GM18873 (cell line): ENCODE measurements around the gene COQ4.

Experiments used
- ATAC-seq: cut with Tn5 transposase; IDR thresholded peaks from one replicate; pipeline ENCODE4 v1.9.1; 2021; ENCODE audit warnings: mild to moderate bottlenecking, moderate library complexity, moderate number of reproducible peaks; ENCODE audit not compliant: unreplicated experiment, low FRiP score

The COQ4 gene

GRCh38 chr9:128339761-128340690 lies 17.4 kb downstream of the COQ4 start, which contains the start of gene SLC27A4:
Gene SLC27A4 (plus strand): TSS chr9:128340527. CDS start chr9:128343133, 2,606 bp downstream.
- no peak for ATAC-seq

- no peak for ATAC-seq
These were observed 18.2 kb downstream of the COQ4 start for GRCh38 chr9:128340691-128341434.

GRCh38 chr9:128341435-128341849 lies 18.8 kb downstream of the COQ4 start:
- no peak for ATAC-seq

GRCh38 chr9:128342971-128343680 lies 20.5 kb downstream of the COQ4 start:
- no peak for ATAC-seq

GRCh38 chr9:128343855-128344254 lies 21.2 kb downstream of the COQ4 start:
- ATAC-seq = no peak

GRCh38 chr9:128344931-128345605 lies 22.4 kb downstream of the COQ4 start:
- no peak for ATAC-seq

- ATAC-seq = no peak
These were observed 26.5 kb downstream of the COQ4 start for GRCh38 chr9:128349125-128349524.

GRCh38 chr9:128349772-128350171 lies 27.1 kb downstream of the COQ4 start:
- no peak for ATAC-seq

GRCh38 chr9:128355451-128355850 lies 32.8 kb downstream of the COQ4 start:
- no peak for ATAC-seq

GRCh38 chr9:128358090-128358489 lies 35.5 kb downstream of the COQ4 start:
- no peak for ATAC-seq

GRCh38 chr9:128358861-128359260 lies 36.2 kb downstream of the COQ4 start:
- ATAC-seq = no peak

- ATAC-seq = no peak
These were observed 38.2 kb downstream of the COQ4 start for GRCh38 chr9:128360826-128361225.

- no peak for ATAC-seq
These were observed 38.8 kb downstream of the COQ4 start for GRCh38 chr9:128361296-128361985.

GRCh38 chr9:128361986-128362646 lies 39.5 kb downstream of the COQ4 start:
- no peak for ATAC-seq

- no peak for ATAC-seq
These were observed 40.1 kb downstream of the COQ4 start for GRCh38 chr9:128362774-128363173.

- no peak for ATAC-seq
These were observed 42.9 kb downstream of the COQ4 start for GRCh38 chr9:128365525-128365924.

GRCh38 chr9:128369024-128369706 lies 46.5 kb downstream of the COQ4 start:
- no peak for ATAC-seq

GRCh38 chr9:128370367-128370751 lies 47.7 kb downstream of the COQ4 start:
- no peak for ATAC-seq
